GM21526 (cell line): ENCODE results near the gene F2RL3.
"Not testable (repeated sequence)": the region's sequence is repeated elsewhere in the genome, so short reads cannot be mapped to it uniquely, and the experiment has no call there.

Experiments used
- ATAC-seq: cut with Tn5 transposase; IDR thresholded peaks from one replicate; pipeline ENCODE4 v1.9.1; 2021; ENCODE audit warnings: moderate library complexity; ENCODE audit not compliant: unreplicated experiment, low FRiP score

Gene F2RL3

GRCh38 chr19:16874250-16874977 is 14.4 kb upstream of the F2RL3 start:
- no peak for ATAC-seq

GRCh38 chr19:16874978-16875299 is 13.9 kb upstream of the F2RL3 start:
- ATAC-seq: not testable (repeated sequence)

GRCh38 chr19:16875584-16876555 is 12.9 kb upstream of the F2RL3 start:
- ATAC-seq: no peak

GRCh38 chr19:16876904-16877361 is 11.9 kb upstream of the F2RL3 start:
- no peak for ATAC-seq

GRCh38 chr19:16877581-16877980 is 11.2 kb upstream of the F2RL3 start:
- no peak for ATAC-seq

- ATAC-seq: no peak
These were observed 10.4 kb upstream of the F2RL3 start for GRCh38 chr19:16878181-16878965.

GRCh38 chr19:16880884-16881554 is 7.8 kb upstream of the F2RL3 start:
- no peak for ATAC-seq

GRCh38 chr19:16882146-16882545 is 6.7 kb upstream of the F2RL3 start:
- no peak for ATAC-seq

GRCh38 chr19:16883522-16883921 is 5.3 kb upstream of the F2RL3 start:
- ATAC-seq: no peak

- no peak for ATAC-seq
These were observed 3.6 kb upstream of the F2RL3 start for GRCh38 chr19:16885166-16885565.

GRCh38 chr19:16886305-16886880 is 2.4 kb upstream of the F2RL3 start:
- ATAC-seq: no peak

- ATAC-seq: no peak
These were observed 1.2 kb upstream of the F2RL3 start for GRCh38 chr19:16887353-16888265.

GRCh38 chr19:16889366-16889882 is 625 bp downstream of the F2RL3 start:
- ATAC-seq: no peak

GRCh38 chr19:16889883-16890460 is 1.2 kb downstream of the F2RL3 start:
- no peak for ATAC-seq

GRCh38 chr19:16890461-16891184 is 1.8 kb downstream of the F2RL3 start:
- ATAC-seq: no peak

GRCh38 chr19:16891696-16892382 is 3.0 kb downstream of the F2RL3 start:
- ATAC-seq: no peak

GRCh38 chr19:16892436-16892835 is 3.6 kb downstream of the F2RL3 start:
- ATAC-seq: no peak
